ENCODE measurements around the gene CHMP2A.

CHMP2A gene

GRCh38 chr19:58557221-58558065, 2.5 kb upstream of the CHMP2A start:
- TF ChIP-seq REST (IDR thresholded peaks at IDR 0.05; ENCODE audit: insufficient read depth in 1 of 2, low read depth in 2 of 2, low read length in 2 of 2) (no peak), FOXP2 (optimal IDR thresholded peaks at IDR 0.05; ENCODE audit: borderline replicate concordance, extremely low read depth, extremely low read length, insufficient read depth) (no peak), POLR2AphosphoS5 (IDR thresholded peaks at IDR 0.05; ENCODE audit: low read depth, low read length) (no peak), SIN3A (IDR thresholded peaks at IDR 0.05; ENCODE audit: borderline replicate concordance, insufficient read depth, low read length) (no peak), TAF1 (IDR thresholded peaks at IDR 0.05; ENCODE audit: borderline replicate concordance, insufficient read depth, low read length) (no peak)

GRCh38 chr19:58556622-58557220, 1.8 kb upstream of the CHMP2A start:
- no peak for TF ChIP-seq FOXP2 (optimal IDR thresholded peaks at IDR 0.05; ENCODE audit: borderline replicate concordance, extremely low read depth, extremely low read length, insufficient read depth)
- TF ChIP-seq POLR2AphosphoS5 (IDR thresholded peaks at IDR 0.05; ENCODE audit: low read depth, low read length) = no peak
- no peak for TF ChIP-seq REST (IDR thresholded peaks at IDR 0.05; ENCODE audit: insufficient read depth in 1 of 2, low read depth in 2 of 2, low read length in 2 of 2)
- no peak for TF ChIP-seq SIN3A (IDR thresholded peaks at IDR 0.05; ENCODE audit: borderline replicate concordance, insufficient read depth, low read length)
- TF ChIP-seq TAF1 (IDR thresholded peaks at IDR 0.05; ENCODE audit: borderline replicate concordance, insufficient read depth, low read length) = no peak

- TF ChIP-seq SIN3A (IDR thresholded peaks at IDR 0.05; ENCODE audit: borderline replicate concordance, insufficient read depth, low read length) (no peak), REST (IDR thresholded peaks at IDR 0.05; ENCODE audit: insufficient read depth in 1 of 2, low read depth in 2 of 2, low read length in 2 of 2) (no peak), TAF1 (IDR thresholded peaks at IDR 0.05; ENCODE audit: borderline replicate concordance, insufficient read depth, low read length) (no peak), FOXP2 (optimal IDR thresholded peaks at IDR 0.05; ENCODE audit: borderline replicate concordance, extremely low read depth, extremely low read length, insufficient read depth) (no peak), POLR2AphosphoS5 (IDR thresholded peaks at IDR 0.05; ENCODE audit: low read depth, low read length) (no peak)
Observed at GRCh38 chr19:58555920-58556621, 1.2 kb upstream of the CHMP2A start.

- TF ChIP-seq POLR2AphosphoS5 (IDR thresholded peaks at IDR 0.05; ENCODE audit: low read depth, low read length) (no peak), FOXP2 (optimal IDR thresholded peaks at IDR 0.05; ENCODE audit: borderline replicate concordance, extremely low read depth, extremely low read length, insufficient read depth) (no peak), TAF1 (IDR thresholded peaks at IDR 0.05; ENCODE audit: borderline replicate concordance, insufficient read depth, low read length) (no peak), REST (IDR thresholded peaks at IDR 0.05; ENCODE audit: insufficient read depth in 1 of 2, low read depth in 2 of 2, low read length in 2 of 2) (no peak), SIN3A (IDR thresholded peaks at IDR 0.05; ENCODE audit: borderline replicate concordance, insufficient read depth, low read length) (no peak)
Observed at GRCh38 chr19:58555369-58555885, 522 bp upstream of the CHMP2A start.

All from PFSK-1 (cell line).